WI38 (cell line): ENCODE measurements around the gene TENT4B.

Experiments
- H3K4me3 ChIP-seq: 2 replicates; pipeline ENCODE4 v1.5.1; 2011; ENCODE audit warnings: low read depth, mild to moderate bottlenecking, control low read depth, low read length
- CTCF ChIP-seq: IDR thresholded peaks from 2 replicates; pipeline ENCODE4 v1.5.1; 2012; ENCODE audit warnings: low read depth, mild to moderate bottlenecking, control low read depth, low read length

Gene TENT4B

GRCh38 chr16:50182441-50182840 is 29.3 kb downstream of the TENT4B start:
- TF ChIP-seq CTCF = no peak
- no peak overlapping the region for H3K4me3 ChIP-seq

GRCh38 chr16:50183316-50183715 is 30.2 kb downstream of the TENT4B start:
- TF ChIP-seq CTCF = no peak
- no peak overlapping the region for H3K4me3 ChIP-seq

- TF ChIP-seq CTCF = no peak
- H3K4me3 ChIP-seq = no peak overlapping the region
Measured at GRCh38 chr16:50185005-50185505, 31.9 kb downstream of the TENT4B start.

- TF ChIP-seq CTCF = no peak
- no peak overlapping the region for H3K4me3 ChIP-seq
Measured at GRCh38 chr16:50188619-50189136, 35.6 kb downstream of the TENT4B start.

- no peak for TF ChIP-seq CTCF
Measured at GRCh38 chr16:50190292-50190691, 37.2 kb downstream of the TENT4B start.

GRCh38 chr16:50192386-50193050 is 39.4 kb downstream of the TENT4B start:
- H3K4me3 ChIP-seq = no peak overlapping the region
- TF ChIP-seq CTCF = no peak

More at GRCh38 chr16:50190292-50190691, 37.2 kb downstream of the TENT4B start:
- H3K4me3 ChIP-seq = no peak overlapping the region

- no peak overlapping the region for H3K4me3 ChIP-seq
- no peak for TF ChIP-seq CTCF
Measured at GRCh38 chr16:50193594-50193993, 40.5 kb downstream of the TENT4B start.
